ENCODE data around the gene RGS7BP. TPM values are rescaled to one million over a fixed set of nuclear protein-coding genes. Genes with fewer than 3 reads are reported as not detected.

RGS7BP gene
- total RNA-seq, 1 experiment from 2014 or later, result not detected

- no peak for ATAC-seq
These were observed 64.7 kb downstream of the RGS7BP start for GRCh38 chr5:64570395-64570996.

More at GRCh38 chr5:64570395-64570996, 64.7 kb downstream of the RGS7BP start:
- BruUV-seq (replicated peaks), result no TSS peak
- no peak overlapping the region for H3K27ac ChIP-seq (ENCODE audit: low read depth, low read length)
- no peak for TF ChIP-seq MAX (IDR thresholded peaks at IDR 0.05)
- TF ChIP-seq ZFX (IDR thresholded peaks at IDR 0.05), result no peak
- TF ChIP-seq EZH2 (IDR thresholded peaks at IDR 0.05), result no peak
- TF ChIP-seq ZBTB33 (IDR thresholded peaks at IDR 0.05; ENCODE audit: extremely low read depth, insufficient replicate concordance, low read length), result no peak
- no peak for TF ChIP-seq CBX3 (IDR thresholded peaks at IDR 0.05; ENCODE audit: low read depth)
- no peak for TF ChIP-seq YY1 (IDR thresholded peaks at IDR 0.05; ENCODE audit: extremely low read depth, insufficient replicate concordance, low read depth, low read length)
- no peak for TF ChIP-seq EGR1 (IDR thresholded peaks at IDR 0.05; ENCODE audit: low read depth)
- TF ChIP-seq CTCF (IDR thresholded peaks at IDR 0.05 in 2 of 3, conservative IDR thresholded peaks at IDR 0.05 in 1 of 3; ENCODE audit: borderline replicate concordance in 1 of 3, insufficient read depth in 1 of 3, low read depth in 2 of 3, low read length in 2 of 3), result no peak
- no peak for TF ChIP-seq SRF (IDR thresholded peaks at IDR 0.05; ENCODE audit: low read depth)
- H3K4me1 ChIP-seq (ENCODE audit: control insufficient read depth in 1 of 2, insufficient read depth in 2 of 2, low read length in 2 of 2), result no peaks in the 10 kb centered on the region
- H3K27me3 ChIP-seq (ENCODE audit: insufficient read depth, low read length), result peaks cover 3% of the 10 kb centered on the region
- CTCF ChIA-PET, result no interaction called here
- no peaks in the 10 kb centered on the region for H3K79me2 ChIP-seq (ENCODE audit: insufficient read depth, low read length)
- no peaks in the 10 kb centered on the region for H3K36me3 ChIP-seq (ENCODE audit: control insufficient read depth in 1 of 2, insufficient read depth in 2 of 2, low read length in 2 of 2)
- no peak overlapping the region for H3K4me2 ChIP-seq (ENCODE audit: low read length)
- POLR2A ChIA-PET, result no interaction called here
- no peaks in the 10 kb centered on the region for H3K9me2 ChIP-seq (ENCODE audit: insufficient read depth)
- no peak for DNase-seq (ENCODE audit: low read depth, low spot score)
- RAD21 ChIA-PET (ENCODE audit: low non-redundant PET in 1 of 2, low total read pairs in 2 of 2, uncharacterized antibody in 2 of 2, unreplicated experiment in 2 of 2), result no interaction called here
- no peak overlapping the region for H3K4me3 ChIP-seq (replicated peaks in 1 of 2; ENCODE audit: low read depth in 1 of 2, low read length in 2 of 2)
- no peaks in the 10 kb centered on the region; the same call in 1 of the 2 replicates for H4K20me1 ChIP-seq (ENCODE audit: insufficient read depth)
- no peaks in the 10 kb centered on the region for H3K9me3 ChIP-seq (ENCODE audit: control insufficient read depth in 1 of 2, insufficient read depth in 1 of 2, low read depth in 1 of 2, low read length in 2 of 2)
- H3K9ac ChIP-seq (ENCODE audit: low read length), result no peak overlapping the region
- H2AFZ ChIP-seq (ENCODE audit: low read depth, low read length, poor library complexity, severe bottlenecking), result no peak overlapping the region
- intact Hi-C loops (cut with micrococcal nuclease), result no loop called here
